Body of pancreas (tissue), 4 donors: ENCODE measurements around the gene ADAT2.

ENCODE experiments used
- POLR2A ChIP-seq, 3 donors: fragments of 450-650 bp; IDR thresholded peaks; one replicate each; pipeline ENCODE4 v1.6.1; 2016; ENCODE audit warnings: antibody characterized with exemption in 3 of 3, mild to moderate bottlenecking in 2 of 3
- TF ChIP-seq, protein P1 (sequence below), 7 experiments: fragments of 450-650 bp in 4 of 7; fragments of 200-600 bp in 3 of 7; sonication (generic) in 3 of 7; IDR thresholded peaks; one replicate each; pipeline ENCODE4 v1.5.1; 2016 to 2019; ENCODE audit warnings: antibody characterized with exemption in 7 of 7

DNA sequence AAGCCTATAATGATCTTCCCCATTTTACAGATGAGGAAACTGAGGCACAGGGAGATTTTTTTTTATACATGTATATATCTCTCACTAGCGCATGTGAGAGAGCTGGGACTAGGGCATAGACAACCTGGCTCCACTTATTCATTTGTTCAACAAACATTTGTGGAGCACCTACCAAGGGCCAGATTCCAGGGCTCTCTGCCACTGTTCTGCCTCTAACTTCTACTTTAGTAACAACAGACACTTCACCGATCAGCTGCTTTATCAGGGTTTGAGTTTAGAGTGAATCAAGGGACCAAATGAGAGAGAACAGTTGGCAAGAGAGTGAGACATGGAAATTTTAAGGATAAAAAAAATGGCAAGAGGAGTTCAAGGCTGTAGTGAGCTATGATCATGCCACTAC lies 7.4 kb downstream of the ADAT2 start:
- TF ChIP-seq, protein P1, sequence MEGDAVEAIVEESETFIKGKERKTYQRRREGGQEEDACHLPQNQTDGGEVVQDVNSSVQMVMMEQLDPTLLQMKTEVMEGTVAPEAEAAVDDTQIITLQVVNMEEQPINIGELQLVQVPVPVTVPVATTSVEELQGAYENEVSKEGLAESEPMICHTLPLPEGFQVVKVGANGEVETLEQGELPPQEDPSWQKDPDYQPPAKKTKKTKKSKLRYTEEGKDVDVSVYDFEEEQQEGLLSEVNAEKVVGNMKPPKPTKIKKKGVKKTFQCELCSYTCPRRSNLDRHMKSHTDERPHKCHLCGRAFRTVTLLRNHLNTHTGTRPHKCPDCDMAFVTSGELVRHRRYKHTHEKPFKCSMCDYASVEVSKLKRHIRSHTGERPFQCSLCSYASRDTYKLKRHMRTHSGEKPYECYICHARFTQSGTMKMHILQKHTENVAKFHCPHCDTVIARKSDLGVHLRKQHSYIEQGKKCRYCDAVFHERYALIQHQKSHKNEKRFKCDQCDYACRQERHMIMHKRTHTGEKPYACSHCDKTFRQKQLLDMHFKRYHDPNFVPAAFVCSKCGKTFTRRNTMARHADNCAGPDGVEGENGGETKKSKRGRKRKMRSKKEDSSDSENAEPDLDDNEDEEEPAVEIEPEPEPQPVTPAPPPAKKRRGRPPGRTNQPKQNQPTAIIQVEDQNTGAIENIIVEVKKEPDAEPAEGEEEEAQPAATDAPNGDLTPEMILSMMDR (IDR thresholded peaks at IDR 0.05), result no peak
- TF ChIP-seq POLR2A (IDR thresholded peaks at IDR 0.05), result no peak
